NCI-H526 treated with DMSO at 0.1 percent for 48 hours (cell line): ENCODE measurements around the gene EPB41L2.
"Not testable (repeated sequence)": the region's sequence is repeated elsewhere in the genome, so short reads cannot be mapped to it uniquely, and the experiment has no call there.

Experiments used
- DNase-seq: peaks from one replicate; lab custom pipeline; 2025; lab: John Stamatoyannopoulos, UW

Gene EPB41L2

GRCh38 chr6:131063028-131063763 lies at the start of gene EPB41L2:
TSS of gene EPB41L2 (minus strand) at chr6:131063245. CDS start at chr6:130956485, 106,760 bp downstream.
- DNase-seq = no peak

- no peak for DNase-seq
These were observed 49.2 kb upstream of the EPB41L2 start for GRCh38 chr6:131112249-131112648.

- no peak for DNase-seq
These were observed 44.1 kb upstream of the EPB41L2 start for GRCh38 chr6:131107151-131107550.

GRCh38 chr6:131103901-131104300 lies 40.9 kb upstream of the EPB41L2 start:
- DNase-seq = no peak

GRCh38 chr6:131103296-131103695 lies 40.3 kb upstream of the EPB41L2 start:
- DNase-seq = no peak

GRCh38 chr6:131101911-131102680 lies 39.1 kb upstream of the EPB41L2 start:
- no peak for DNase-seq

GRCh38 chr6:131096786-131097185 lies 33.7 kb upstream of the EPB41L2 start:
- no peak for DNase-seq

GRCh38 chr6:131093334-131093733 lies 30.3 kb upstream of the EPB41L2 start:
- DNase-seq = no peak

GRCh38 chr6:131091944-131092343 lies 28.9 kb upstream of the EPB41L2 start:
- DNase-seq = not testable (repeated sequence)

- not testable (repeated sequence) for DNase-seq
These were observed 27.3 kb upstream of the EPB41L2 start for GRCh38 chr6:131090339-131090738.

- DNase-seq = no peak
These were observed 21.9 kb upstream of the EPB41L2 start for GRCh38 chr6:131084982-131085381.

GRCh38 chr6:131083687-131084086 lies 20.6 kb upstream of the EPB41L2 start:
- DNase-seq = no peak

- no peak for DNase-seq
These were observed 19.3 kb upstream of the EPB41L2 start for GRCh38 chr6:131082335-131082734.

- no peak for DNase-seq
These were observed 17.0 kb upstream of the EPB41L2 start for GRCh38 chr6:131080084-131080483.

GRCh38 chr6:131073577-131073976 lies 10.5 kb upstream of the EPB41L2 start:
- no peak for DNase-seq

- no peak for DNase-seq
These were observed 7.0 kb upstream of the EPB41L2 start for GRCh38 chr6:131070061-131070460.

GRCh38 chr6:131068165-131068564 lies 5.1 kb upstream of the EPB41L2 start:
- DNase-seq = no peak

GRCh38 chr6:131067521-131067920 lies 4.5 kb upstream of the EPB41L2 start:
- no peak for DNase-seq

GRCh38 chr6:131065824-131066171 lies 2.8 kb upstream of the EPB41L2 start:
- DNase-seq = no peak

- no peak for DNase-seq
These were observed 2.2 kb upstream of the EPB41L2 start for GRCh38 chr6:131065112-131065823.

GRCh38 chr6:131063764-131064272 lies 773 bp upstream of the EPB41L2 start:
- DNase-seq = no peak

- DNase-seq = no peak
These were observed 611 bp downstream of the EPB41L2 start for GRCh38 chr6:131062241-131063027.
